ENCODE results near the gene CAVIN1.
"Not testable (repeated sequence)": the region's sequence is repeated elsewhere in the genome, so short reads cannot be mapped to it uniquely, and the experiment has no call there.

The CAVIN1 gene

GRCh38 chr17:42424991-42425610 is 2.0 kb upstream of the CAVIN1 start:
- Histone ChIP-seq H3K4me3 (ENCODE audit: low read depth, low read length) (no peak overlapping the region), H3K27me3 (ENCODE audit: control insufficient read depth, insufficient read depth, low read length) (peaks cover 9% of the 10 kb centered on the region), H3K4me1 (ENCODE audit: control insufficient read depth, insufficient read depth, low read length) (peaks cover 12% of the 10 kb centered on the region), H3K9ac (ENCODE audit: low read depth, low read length) (no peak overlapping the region), H3K36me3 (ENCODE audit: control insufficient read depth, insufficient read depth, low read length) (no peaks in the 10 kb centered on the region), H3K9me3 (ENCODE audit: control insufficient read depth, insufficient read depth, low read length) (no peaks in the 10 kb centered on the region)

GRCh38 chr17:42423766-42424165 is 710 bp upstream of the CAVIN1 start:
- H3K4me3 ChIP-seq (ENCODE audit: low read depth, low read length): peak overlapping the region; percentile 95
- no peaks in the 10 kb centered on the region for H3K36me3 ChIP-seq (ENCODE audit: control insufficient read depth, insufficient read depth, low read length)
- peaks cover 13% of the 10 kb centered on the region for H3K4me1 ChIP-seq (ENCODE audit: control insufficient read depth, insufficient read depth, low read length)
- no peaks in the 10 kb centered on the region for H3K9me3 ChIP-seq (ENCODE audit: control insufficient read depth, insufficient read depth, low read length)
- peaks cover 9% of the 10 kb centered on the region for H3K27me3 ChIP-seq (ENCODE audit: control insufficient read depth, insufficient read depth, low read length)
- H3K9ac ChIP-seq (ENCODE audit: low read depth, low read length): no peak overlapping the region

GRCh38 chr17:42422412-42422957 is 571 bp downstream of the CAVIN1 start:
- Histone ChIP-seq H3K36me3 (ENCODE audit: control insufficient read depth, insufficient read depth, low read length) (no peaks in the 10 kb centered on the region), H3K27me3 (ENCODE audit: control insufficient read depth, insufficient read depth, low read length) (peaks cover 9% of the 10 kb centered on the region), H3K9ac (ENCODE audit: low read depth, low read length) (peak overlapping the region; percentile 85), H3K4me3 (ENCODE audit: low read depth, low read length) (peak overlapping the region; percentile 95), H3K4me1 (ENCODE audit: control insufficient read depth, insufficient read depth, low read length) (peaks cover 9% of the 10 kb centered on the region), H3K9me3 (ENCODE audit: control insufficient read depth, insufficient read depth, low read length) (no peaks in the 10 kb centered on the region)

- H3K9me3 ChIP-seq (ENCODE audit: control insufficient read depth, insufficient read depth, low read length): no peaks in the 10 kb centered on the region
- H3K4me1 ChIP-seq (ENCODE audit: control insufficient read depth, insufficient read depth, low read length): peaks cover 9% of the 10 kb centered on the region
- H3K36me3 ChIP-seq (ENCODE audit: control insufficient read depth, insufficient read depth, low read length): no peaks in the 10 kb centered on the region
- H3K9ac ChIP-seq (ENCODE audit: low read depth, low read length): no peak overlapping the region
- H3K27me3 ChIP-seq (ENCODE audit: control insufficient read depth, insufficient read depth, low read length): peaks cover 9% of the 10 kb centered on the region
- peak overlapping the region; percentile 95 for H3K4me3 ChIP-seq (ENCODE audit: low read depth, low read length)
These were observed 1.3 kb downstream of the CAVIN1 start for GRCh38 chr17:42421507-42422338.

- peaks cover 9% of the 10 kb centered on the region for H3K4me1 ChIP-seq (ENCODE audit: control insufficient read depth, insufficient read depth, low read length)
- H3K27me3 ChIP-seq (ENCODE audit: control insufficient read depth, insufficient read depth, low read length): peaks cover 9% of the 10 kb centered on the region
- H3K9me3 ChIP-seq (ENCODE audit: control insufficient read depth, insufficient read depth, low read length): no peaks in the 10 kb centered on the region
- H3K4me3 ChIP-seq (ENCODE audit: low read depth, low read length): peak overlapping the region; percentile 95
- no peaks in the 10 kb centered on the region for H3K36me3 ChIP-seq (ENCODE audit: control insufficient read depth, insufficient read depth, low read length)
- H3K9ac ChIP-seq (ENCODE audit: low read depth, low read length): no peak overlapping the region
These were observed 1.9 kb downstream of the CAVIN1 start for GRCh38 chr17:42421136-42421506.

GRCh38 chr17:42417981-42418380 is 5.1 kb downstream of the CAVIN1 start:
- H3K9me3 ChIP-seq (ENCODE audit: control insufficient read depth, insufficient read depth, low read length); H3K27me3 ChIP-seq (ENCODE audit: control insufficient read depth, insufficient read depth, low read length); H3K9ac ChIP-seq (ENCODE audit: low read depth, low read length); H3K4me3 ChIP-seq (ENCODE audit: low read depth, low read length); H3K36me3 ChIP-seq (ENCODE audit: control insufficient read depth, insufficient read depth, low read length): not testable (repeated sequence)
- peaks cover 13% of the 10 kb centered on the region for H3K4me1 ChIP-seq (ENCODE audit: control insufficient read depth, insufficient read depth, low read length)

- peaks cover 3% of the 10 kb centered on the region for H3K36me3 ChIP-seq (ENCODE audit: control insufficient read depth, insufficient read depth, low read length)
- no peak overlapping the region for H3K4me3 ChIP-seq (ENCODE audit: low read depth, low read length)
- no peaks in the 10 kb centered on the region for H3K9me3 ChIP-seq (ENCODE audit: control insufficient read depth, insufficient read depth, low read length)
- peaks cover 3% of the 10 kb centered on the region for H3K4me1 ChIP-seq (ENCODE audit: control insufficient read depth, insufficient read depth, low read length)
- no peak overlapping the region for H3K9ac ChIP-seq (ENCODE audit: low read depth, low read length)
- H3K27me3 ChIP-seq (ENCODE audit: control insufficient read depth, insufficient read depth, low read length): no peaks in the 10 kb centered on the region
These were observed 8.2 kb downstream of the CAVIN1 start for GRCh38 chr17:42414704-42415409.

GRCh38 chr17:42413464-42414040 is 9.5 kb downstream of the CAVIN1 start:
- Histone ChIP-seq H3K4me3 (ENCODE audit: low read depth, low read length) (no peak overlapping the region), H3K4me1 (ENCODE audit: control insufficient read depth, insufficient read depth, low read length) (peaks cover 3% of the 10 kb centered on the region), H3K36me3 (ENCODE audit: control insufficient read depth, insufficient read depth, low read length) (peaks cover 3% of the 10 kb centered on the region), H3K27me3 (ENCODE audit: control insufficient read depth, insufficient read depth, low read length) (no peaks in the 10 kb centered on the region), H3K9me3 (ENCODE audit: control insufficient read depth, insufficient read depth, low read length) (no peaks in the 10 kb centered on the region), H3K9ac (ENCODE audit: low read depth, low read length) (no peak overlapping the region)

- no peaks in the 10 kb centered on the region for H3K9me3 ChIP-seq (ENCODE audit: control insufficient read depth, insufficient read depth, low read length)
- H3K4me1 ChIP-seq (ENCODE audit: control insufficient read depth, insufficient read depth, low read length): peaks cover 13% of the 10 kb centered on the region
- H3K36me3 ChIP-seq (ENCODE audit: control insufficient read depth, insufficient read depth, low read length): peaks cover 3% of the 10 kb centered on the region
- no peaks in the 10 kb centered on the region for H3K27me3 ChIP-seq (ENCODE audit: control insufficient read depth, insufficient read depth, low read length)
- no peak overlapping the region for H3K9ac ChIP-seq (ENCODE audit: low read depth, low read length)
- H3K4me3 ChIP-seq (ENCODE audit: low read depth, low read length): no peak overlapping the region
These were observed 11.0 kb downstream of the CAVIN1 start for GRCh38 chr17:42411905-42412679.

- Histone ChIP-seq H3K4me1 (ENCODE audit: control insufficient read depth, insufficient read depth, low read length) (peaks cover 19% of the 10 kb centered on the region), H3K27me3 (ENCODE audit: control insufficient read depth, insufficient read depth, low read length) (no peaks in the 10 kb centered on the region), H3K9me3 (ENCODE audit: control insufficient read depth, insufficient read depth, low read length) (no peaks in the 10 kb centered on the region), H3K36me3 (ENCODE audit: control insufficient read depth, insufficient read depth, low read length) (peaks cover 3% of the 10 kb centered on the region), H3K9ac (ENCODE audit: low read depth, low read length) (no peak overlapping the region), H3K4me3 (ENCODE audit: low read depth, low read length) (no peak overlapping the region)
These were observed 11.7 kb downstream of the CAVIN1 start for GRCh38 chr17:42411361-42411760.

GRCh38 chr17:42410319-42410685 is 12.8 kb downstream of the CAVIN1 start:
- peaks cover 19% of the 10 kb centered on the region for H3K4me1 ChIP-seq (ENCODE audit: control insufficient read depth, insufficient read depth, low read length)
- H3K27me3 ChIP-seq (ENCODE audit: control insufficient read depth, insufficient read depth, low read length): no peaks in the 10 kb centered on the region
- peaks cover 4% of the 10 kb centered on the region for H3K36me3 ChIP-seq (ENCODE audit: control insufficient read depth, insufficient read depth, low read length)
- no peak overlapping the region for H3K4me3 ChIP-seq (ENCODE audit: low read depth, low read length)
- no peaks in the 10 kb centered on the region for H3K9me3 ChIP-seq (ENCODE audit: control insufficient read depth, insufficient read depth, low read length)
- no peak overlapping the region for H3K9ac ChIP-seq (ENCODE audit: low read depth, low read length)
